Neural progenitor cell (in vitro differentiated cells): ENCODE measurements around the gene NT5DC2. TPM values are rescaled to one million over a fixed set of nuclear protein-coding genes. Genes with fewer than 3 reads are reported as not detected.

ENCODE experiments used
- DNase-seq: peaks from one replicate; pipeline ENCODE4 v3.0.0-alpha.2; 2016; ENCODE audit warnings: low spot score
- H2AFZ ChIP-seq: fragments of 200-600 bp; sonication (generic); replicated peaks from 2 replicates; pipeline ENCODE4 v1.6.1; 2016; ENCODE audit warnings: antibody characterized with exemption
- H3F3A ChIP-seq: fragments of 200-600 bp; sonication (generic); 2 replicates; pipeline ENCODE4 v1.6.1; 2016; ENCODE audit warnings: antibody characterized with exemption, low read depth
- H3K27ac ChIP-seq: fragments of 200-600 bp; sonication (generic); 2 replicates; pipeline ENCODE4 v1.5.1; 2016; ENCODE audit warnings: mild to moderate bottlenecking
- H3K27me3 ChIP-seq: fragments of 200-600 bp; sonication (generic); 2 replicates; pipeline ENCODE4 v1.6.1; 2016; ENCODE audit warnings: mild to moderate bottlenecking, moderate library complexity
- H3K36me3 ChIP-seq: fragments of 200-600 bp; sonication (generic); 2 replicates; pipeline ENCODE4 v1.5.1; 2016
- H3K4me1 ChIP-seq: fragments of 200-600 bp; sonication (generic); 2 replicates; pipeline ENCODE4 v1.6.1; 2016; ENCODE audit warnings: mixed run types
- H3K4me2 ChIP-seq: fragments of 200-600 bp; sonication (generic); 2 replicates; pipeline ENCODE4 v1.6.1; 2016
- H3K4me3 ChIP-seq: fragments of 200-600 bp; sonication (generic); 2 replicates; pipeline ENCODE4 v1.5.1; 2016
- H3K79me2 ChIP-seq: fragments of 200-600 bp; sonication (generic); 2 replicates; pipeline ENCODE4 v1.6.1; 2016; ENCODE audit warnings: low read depth
- H3K9ac ChIP-seq: fragments of 200-600 bp; sonication (generic); 2 replicates; pipeline ENCODE4 v1.6.1; 2016
- H3K9me3 ChIP-seq: fragments of 200-600 bp; sonication (generic); 2 replicates; pipeline ENCODE4 v1.5.1; 2016; ENCODE audit warnings: low read depth
- H4K20me1 ChIP-seq: fragments of 200-600 bp; sonication (generic); 2 replicates; pipeline ENCODE4 v1.6.1; 2016; ENCODE audit warnings: low read depth
- H3K27ac Mint-ChIP-seq: 3 replicates; pipeline ENCODE4 v1.8.0; 2021; ENCODE audit warnings: mixed read lengths
- H3K27me3 Mint-ChIP-seq: 2 replicates; pipeline ENCODE4 v1.8.0; 2022; ENCODE audit warnings: low read depth, mild to moderate bottlenecking, inconsistent platforms, moderate library complexity, mixed read lengths; ENCODE audit not compliant: insufficient read depth
- H3K36me3 Mint-ChIP-seq: 3 replicates; pipeline ENCODE4 v1.8.0; 2021; ENCODE audit warnings: mixed read lengths
- H3K4me1 Mint-ChIP-seq: 3 replicates; pipeline ENCODE4 v1.8.0; 2021; ENCODE audit warnings: mixed read lengths
- H3K4me3 Mint-ChIP-seq: 3 replicates; pipeline ENCODE4 v1.8.0; 2021; ENCODE audit warnings: mild to moderate bottlenecking, moderate library complexity, mixed read lengths
- H3K9me3 Mint-ChIP-seq: 3 replicates; pipeline ENCODE4 v1.8.0; 2020; ENCODE audit warnings: mixed read lengths
- CTCF ChIP-seq: fragments of 200-600 bp; sonication (generic); IDR thresholded peaks from 2 replicates; pipeline ENCODE4 v1.5.1; 2017; ENCODE audit warnings: antibody characterized with exemption, mild to moderate bottlenecking
- EZH2 ChIP-seq: fragments of 200-600 bp; sonication (generic); IDR thresholded peaks from 2 replicates; pipeline ENCODE4 v1.6.1; 2017; ENCODE audit warnings: antibody characterized with exemption, mild to moderate bottlenecking, moderate library complexity
- EZH2phosphoT487 ChIP-seq: fragments of 200-600 bp; sonication (generic); IDR thresholded peaks from 2 replicates; pipeline ENCODE4 v1.6.1; 2017; ENCODE audit warnings: antibody characterized with exemption
- total RNA-seq: library from RNA; depleted of rRNA; stranded (reverse); fragments of >200 nt; gene quantifications from 2 replicates; pipeline ENCODE4 v1.2.3, GENCODE V29; 2015; ENCODE audit warnings: low replicate concordance

NT5DC2 gene
- total RNA-seq, 1 donor from 2014 or later, result 210 TPM

DNA sequence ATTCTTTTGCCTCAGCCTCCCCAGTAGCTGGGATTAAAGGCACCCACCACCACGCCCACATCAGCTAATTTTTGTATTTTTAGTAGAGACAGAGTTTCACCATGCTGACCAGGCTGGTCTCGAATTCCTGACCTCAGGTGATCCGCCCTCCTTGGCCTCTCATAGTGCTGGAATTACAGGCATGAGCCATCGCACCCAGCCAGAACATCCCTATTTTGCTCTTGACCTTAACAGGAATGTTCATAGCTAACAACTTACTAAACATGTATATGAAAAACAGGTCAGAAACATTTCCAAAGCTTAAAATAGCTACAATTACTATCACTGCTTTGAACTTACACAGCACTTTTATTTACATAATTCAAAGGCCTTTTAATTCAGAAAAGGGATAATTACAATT lies 36.4 kb upstream of the NT5DC2 start:
- H3K9ac ChIP-seq, result no peak overlapping the region
- no peak overlapping the region for H3K27ac ChIP-seq
- H4K20me1 ChIP-seq, result peaks cover 3% of the 10 kb centered on the region
- H3K9me3 ChIP-seq, result no peaks in the 10 kb centered on the region
- H3K36me3 ChIP-seq, result peaks cover 6% of the 10 kb centered on the region
- no peaks in the 10 kb centered on the region for H3K79me2 ChIP-seq
- Mint-ChIP-seq H3K36me3 (peaks cover 12% of the 10 kb centered on the region), H3K9me3 (no peaks in the 10 kb centered on the region), H3K4me3 (no peak overlapping the region), H3K27me3 (no peaks in the 10 kb centered on the region), H3K4me1 (no peaks in the 10 kb centered on the region), H3K27ac (no peak overlapping the region)
- no peak overlapping the region for H3K4me2 ChIP-seq
- H3K4me3 ChIP-seq, result no peak overlapping the region
- H2AFZ ChIP-seq, result no peak overlapping the region
- H3K4me1 ChIP-seq, result no peaks in the 10 kb centered on the region
- H3F3A ChIP-seq, result peaks cover 10% of the 10 kb centered on the region
- H3K27me3 ChIP-seq, result no peaks in the 10 kb centered on the region
- no peak for TF ChIP-seq CTCF
- no peak for TF ChIP-seq EZH2
- TF ChIP-seq EZH2phosphoT487, result no peak
- no peak for DNase-seq

DNA sequence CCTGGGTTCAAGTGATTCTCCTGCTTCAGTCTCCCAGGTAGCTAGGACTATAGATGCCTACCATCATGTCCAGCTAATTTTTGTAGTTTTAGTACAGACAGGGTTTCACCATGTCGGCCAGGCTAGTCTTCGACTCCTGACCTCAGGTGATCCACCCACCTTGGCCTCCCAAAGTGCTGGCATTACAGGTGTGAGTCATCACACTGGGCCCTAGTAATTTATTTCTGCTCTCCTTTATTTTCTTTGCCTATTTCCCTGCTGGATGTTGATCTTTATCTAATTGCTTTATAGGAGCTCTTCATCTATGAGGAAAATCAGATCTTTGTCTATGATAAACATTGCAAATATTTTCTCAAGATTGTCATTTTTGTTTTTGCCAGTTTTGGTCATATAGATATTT lies 34.4 kb upstream of the NT5DC2 start:
- H3K27me3 ChIP-seq, result no peaks in the 10 kb centered on the region
- no peak overlapping the region for H3K27ac Mint-ChIP-seq
- no peak overlapping the region for H3K4me3 ChIP-seq
- H4K20me1 ChIP-seq, result peaks cover 3% of the 10 kb centered on the region
- TF ChIP-seq CTCF (no peak), EZH2 (no peak), EZH2phosphoT487 (no peak)
- no peak overlapping the region for H2AFZ ChIP-seq
- no peaks in the 10 kb centered on the region for H3K9me3 ChIP-seq
- H3K36me3 Mint-ChIP-seq, result peaks cover 9% of the 10 kb centered on the region
- no peaks in the 10 kb centered on the region for H3K4me1 Mint-ChIP-seq
- H3K4me1 ChIP-seq, result no peaks in the 10 kb centered on the region
- H3K27ac ChIP-seq, result no peak overlapping the region
- peaks cover 5% of the 10 kb centered on the region for H3F3A ChIP-seq
- no peak for DNase-seq
- H3K9ac ChIP-seq, result no peak overlapping the region
- no peaks in the 10 kb centered on the region for H3K79me2 ChIP-seq
- peaks cover 7% of the 10 kb centered on the region for H3K36me3 ChIP-seq
- no peaks in the 10 kb centered on the region for H3K27me3 Mint-ChIP-seq
- no peak overlapping the region for H3K4me3 Mint-ChIP-seq
- H3K9me3 Mint-ChIP-seq, result no peaks in the 10 kb centered on the region
- no peak overlapping the region for H3K4me2 ChIP-seq

DNA sequence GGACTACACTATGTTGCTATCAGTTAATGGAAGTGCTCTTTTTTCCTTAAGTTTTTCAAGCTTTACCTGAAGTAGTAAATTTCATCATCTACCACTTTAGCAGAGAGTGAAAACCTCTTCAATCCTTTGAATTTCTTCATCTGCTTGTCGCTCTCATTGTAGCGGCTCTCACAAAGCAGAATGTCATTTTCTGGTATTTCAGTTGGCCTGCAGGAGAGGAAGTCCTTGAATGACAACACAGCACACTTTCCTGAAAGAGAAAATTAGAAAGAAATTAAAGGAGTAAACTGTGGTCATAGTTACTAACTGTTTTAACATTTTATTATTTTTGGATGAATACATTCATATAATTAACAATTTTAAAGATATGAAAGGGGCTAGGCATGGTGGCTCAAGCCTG lies 30.3 kb upstream of the NT5DC2 start:
- Histone ChIP-seq H3K27ac (no peak overlapping the region), H3K36me3 (peaks cover 17% of the 10 kb centered on the region), H3F3A (no peaks in the 10 kb centered on the region), H3K4me3 (no peak overlapping the region), H3K79me2 (no peaks in the 10 kb centered on the region), H3K9ac (no peak overlapping the region), H2AFZ (no peak overlapping the region), H4K20me1 (no peaks in the 10 kb centered on the region), H3K9me3 (no peaks in the 10 kb centered on the region), H3K4me2 (no peak overlapping the region), H3K4me1 (no peaks in the 10 kb centered on the region), H3K27me3 (no peaks in the 10 kb centered on the region)
- no peak for DNase-seq
- H3K36me3 Mint-ChIP-seq, result peaks cover 28% of the 10 kb centered on the region
- no peaks in the 10 kb centered on the region for H3K4me1 Mint-ChIP-seq
- H3K9me3 Mint-ChIP-seq, result no peaks in the 10 kb centered on the region
- H3K4me3 Mint-ChIP-seq, result no peak overlapping the region
- no peaks in the 10 kb centered on the region for H3K27me3 Mint-ChIP-seq
- no peak overlapping the region for H3K27ac Mint-ChIP-seq
- TF ChIP-seq EZH2phosphoT487, result no peak

GRCh38 chr3:52561028-52561747 lies 27.5 kb upstream of the NT5DC2 start:
- Histone ChIP-seq H3K9ac (no peak overlapping the region), H3K9me3 (no peaks in the 10 kb centered on the region), H3K4me2 (no peak overlapping the region), H2AFZ (no peak overlapping the region), H3K36me3 (peaks cover 17% of the 10 kb centered on the region), H3K4me3 (no peak overlapping the region), H4K20me1 (peaks cover 5% of the 10 kb centered on the region), H3K79me2 (no peaks in the 10 kb centered on the region), H3K27ac (no peak overlapping the region), H3K27me3 (no peaks in the 10 kb centered on the region), H3F3A (peaks cover 4% of the 10 kb centered on the region), H3K4me1 (no peaks in the 10 kb centered on the region)
- no peak overlapping the region for H3K4me3 Mint-ChIP-seq
- H3K9me3 Mint-ChIP-seq, result no peaks in the 10 kb centered on the region
- peaks cover 30% of the 10 kb centered on the region for H3K36me3 Mint-ChIP-seq
- H3K27me3 Mint-ChIP-seq, result no peaks in the 10 kb centered on the region
- no peak overlapping the region for H3K27ac Mint-ChIP-seq
- no peak for TF ChIP-seq EZH2
- no peak for TF ChIP-seq CTCF
- no peak for TF ChIP-seq EZH2phosphoT487
- no peak for DNase-seq
- H3K4me1 Mint-ChIP-seq, result peaks cover 4% of the 10 kb centered on the region
